Heart left ventricle (tissue), 16 donors: ENCODE measurements around the gene ALDH3A2. TPM values are rescaled to one million over a fixed set of nuclear protein-coding genes. Genes with fewer than 3 reads are reported as not detected.

Source experiments
- ATAC-seq, 4 donors: fragments of 200-7000 bp; cut with Tn5 transposase; one replicate each; pipeline ENCODE4 v1.9.1; 2020 to 2022; ENCODE audit warnings: moderate library complexity in 4 of 4, mild to moderate bottlenecking in 3 of 4, moderate number of reproducible peaks in 1 of 4
- DNase-seq, 5 donors: peaks; one replicate each; pipeline ENCODE4 v3.0.0-alpha.2; 2020
- H3K27ac ChIP-seq, 12 donors: fragments of 200-600 bp; sonication (generic) in 4 of 12; one replicate each; pipeline versions ENCODE4 v1.5.0 to v1.8.0; 2016 to 2022; ENCODE audit warnings: mild to moderate bottlenecking in 2 of 12
- H3K27me3 ChIP-seq, 9 donors: fragments of 200-600 bp; sonication (generic) in 2 of 9; one replicate each; pipeline versions ENCODE4 v1.5.1 to v1.8.0; 2016 to 2022; ENCODE audit warnings: mild to moderate bottlenecking in 3 of 9
- H3K36me3 ChIP-seq, 9 donors: fragments of 200-600 bp; sonication (generic) in 2 of 9; one replicate each; pipeline versions ENCODE4 v1.5.0 to v1.8.0; 2018 to 2022; ENCODE audit warnings: mild to moderate bottlenecking in 2 of 9
- H3K4me1 ChIP-seq, 12 donors: fragments of 200-600 bp; sonication (generic) in 4 of 12; one replicate each; pipeline versions ENCODE4 v1.5.0 to v1.8.0; 2016 to 2022; ENCODE audit warnings: mild to moderate bottlenecking in 3 of 12
- H3K4me3 ChIP-seq, 12 donors: fragments of 200-600 bp; sonication (generic) in 4 of 12; one replicate each; pipeline versions ENCODE4 v1.5.0 to v1.8.0; 2017 to 2022; ENCODE audit warnings: mild to moderate bottlenecking in 9 of 12, moderate library complexity in 4 of 12
- H3K9me3 ChIP-seq, 12 donors: fragments of 200-600 bp; sonication (generic) in 4 of 12; one replicate each; pipeline versions ENCODE4 v1.5.0 to v1.8.0; 2016 to 2022; ENCODE audit warnings: mild to moderate bottlenecking in 1 of 12
- CTCF ChIP-seq, 12 donors: fragments of 200-600 bp; sonication (generic) in 4 of 12; IDR thresholded peaks; one replicate each; pipeline versions ENCODE4 v1.5.0 to v1.8.0; 2018 to 2022; ENCODE audit warnings: antibody characterized with exemption in 12 of 12, mild to moderate bottlenecking in 5 of 12
- POLR2A ChIP-seq, 2 donors: fragments of 450-650 bp; IDR thresholded peaks; one replicate each; pipeline ENCODE4 v1.6.1; 2017; ENCODE audit warnings: antibody characterized with exemption in 2 of 2, mild to moderate bottlenecking in 2 of 2, moderate library complexity in 2 of 2
- WGBS, 4 donors: extraction: QIAGEN DNeasy Blood & Tissue Kit in 2 of 4; methylation state at CpG; one replicate each; pipeline versions ENCODE4 v1.1.5 to v1.1.7; 2013 to 2018; 5-methylcytosine and 5-hydroxymethylcytosine counted together
- intact Hi-C, 10 donors: fragments of 100-400 bp; cut with DNase I; formaldehyde crosslinking; loops; one replicate each; pipeline versions ENCODE4 v1.11.1 to v1.14.2; 2022
- polyA plus RNA-seq, 2 donors: library from polyadenylated mRNA; stranded (reverse); fragments of 200-250 nt; gene quantifications; one replicate each; pipeline ENCODE4 v1.2.3, GENCODE V29; 2013
- total RNA-seq, 9 donors: library from RNA; depleted of rRNA in 2 of 9; stranded (reverse); fragments of >200 nt in 2 of 9; fragmentation: NEBNext Ultra II Directional in 3 of 9; extraction: Animal tissue kit (Norgen Biotek cat#: 25700) in 3 of 9; gene quantifications; one replicate each; pipeline versions ENCODE4 v1.1.0 to v1.2.4, GENCODE V29; 2016 to 2023
- donor health status: ischemic (EF 13 %, LVEDD 7.1; RV severe dilation, severe dysfunction).
- donor health status: healthy with polysubstance abuse.
- donor health status: DM: no; HTN: yes; CAD: no.
- donor health status: DM: no; HTN: no; CAD: no.
- donor health status: ischemic (EF 25% LVEDD 6.9; RV normal size, moderate dysfunction).
- donor health status: ischemic (EF 25% LVEDD 5.7; RV mildly dilated, moderate dysfunction).
- donor health status: healthy.
- donor health status: DM: yes; HTN: yes; CAD: no.
- donor health status: ischemic (EF 35%, LVEDD 5.7; RV mildly dilated, moderate dysfunction).
- donor health status: nonischemic (EF 11% LVEDD 7.7; RV severe dilation, severe dysfunction).
- donor health status: DM: yes; HTN: yes; CAD: no.
- donor health status: PGD.
- donor health status: ischemic (EF 29% LVEDD 5.4; RV normal size, mild dysfunction).
- donor health status: nonischemic (EF 23%, LVEDD 6.1; RV moderate dilation, normal function).

ALDH3A2 gene
- total and polyA plus RNA-seq, 11 donors = 25.7 to 129 (median 71.8) TPM

DNA sequence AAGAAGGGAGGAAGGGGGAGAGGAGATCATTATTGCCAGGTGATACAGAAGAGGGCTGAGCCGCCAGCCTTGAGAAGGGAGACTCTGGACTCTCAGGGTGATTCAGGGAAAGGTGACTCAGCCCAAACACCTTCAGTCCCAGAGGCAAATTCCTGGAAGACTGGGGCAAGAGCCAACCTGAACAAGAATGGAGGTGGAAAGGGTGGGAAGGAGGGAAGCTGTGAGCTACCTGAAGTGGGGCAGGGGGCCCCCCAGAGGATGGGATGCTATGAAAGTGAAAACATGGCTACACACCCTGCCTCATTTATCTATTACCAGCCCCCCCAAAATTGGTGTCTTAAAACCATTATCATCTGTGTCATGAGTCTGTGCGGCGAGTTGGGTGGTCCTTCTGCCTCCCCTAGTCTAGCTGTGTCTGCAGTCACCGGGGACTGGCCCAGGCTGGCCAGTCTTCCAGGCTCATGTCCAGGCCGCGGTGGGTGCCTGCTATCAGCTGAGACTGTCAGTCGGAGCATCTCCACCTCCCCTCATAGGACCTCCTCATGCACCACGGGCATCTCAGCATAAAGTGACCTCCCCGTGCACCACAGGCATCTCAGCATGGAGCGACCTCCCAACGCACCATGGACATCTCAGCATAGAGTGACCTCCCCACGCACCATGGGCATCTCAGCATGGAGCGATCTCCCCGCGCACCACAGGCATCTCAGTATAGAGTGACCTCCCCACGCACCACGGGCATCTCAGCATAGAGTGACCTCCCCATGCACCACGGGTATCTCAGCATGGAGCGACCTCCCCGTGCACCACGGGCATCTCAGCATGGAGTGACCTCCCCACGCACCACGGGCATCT is 71.0 kb downstream of the ALDH3A2 start:
- TF ChIP-seq CTCF (IDR thresholded peaks at IDR 0.05) = no peak
- TF ChIP-seq POLR2A (IDR thresholded peaks at IDR 0.05) = no peak
- Histone ChIP-seq H3K27ac (no peak overlapping the region), H3K27me3 (no peaks in the 10 kb centered on the region), H3K9me3 (no peaks in the 10 kb centered on the region), H3K36me3 (no peaks in the 10 kb centered on the region), H3K4me1 (peaks cover 0 to 22% (median 2%) of the 10 kb centered on the region in 12 donors), H3K4me3 (no peak overlapping the region)
- WGBS, 4 donors = 89 to 94% (median 93%) methylated on average over 19 to 23 of the region's 23 CpGs
- DNase-seq (peak in 1 of 5 donors; percentile 51), ATAC-seq (no peak)
- intact Hi-C loops = loop anchor here in 1 of 10 donors (10.0 kb wide), 1 partner anchor 55 kb away; no protein-coding TSS in a partner anchor

GRCh38 chr17:19720210-19720475 is 71.6 kb downstream of the ALDH3A2 start:
- no peaks in the 10 kb centered on the region for H3K36me3 ChIP-seq
- no peaks in the 10 kb centered on the region for H3K27me3 ChIP-seq
- H3K4me3 ChIP-seq = no peak overlapping the region
- intact Hi-C loops = loop anchor here in 1 of 10 donors (10.0 kb wide), 1 partner anchor 55 kb away; no protein-coding TSS in a partner anchor
- WGBS, 4 donors = 70 to 84% (median 81%) methylated on average over 4 to 5 of the region's 5 CpGs
- H3K4me1 ChIP-seq = peaks cover 0 to 22% (median 2%) of the 10 kb centered on the region in 12 donors
- H3K27ac ChIP-seq = no peak overlapping the region
- ATAC-seq (no peak), DNase-seq (no peak)
- H3K9me3 ChIP-seq = no peaks in the 10 kb centered on the region
- TF ChIP-seq POLR2A (IDR thresholded peaks at IDR 0.05) (no peak), CTCF (IDR thresholded peaks at IDR 0.05) (no peak)

DNA sequence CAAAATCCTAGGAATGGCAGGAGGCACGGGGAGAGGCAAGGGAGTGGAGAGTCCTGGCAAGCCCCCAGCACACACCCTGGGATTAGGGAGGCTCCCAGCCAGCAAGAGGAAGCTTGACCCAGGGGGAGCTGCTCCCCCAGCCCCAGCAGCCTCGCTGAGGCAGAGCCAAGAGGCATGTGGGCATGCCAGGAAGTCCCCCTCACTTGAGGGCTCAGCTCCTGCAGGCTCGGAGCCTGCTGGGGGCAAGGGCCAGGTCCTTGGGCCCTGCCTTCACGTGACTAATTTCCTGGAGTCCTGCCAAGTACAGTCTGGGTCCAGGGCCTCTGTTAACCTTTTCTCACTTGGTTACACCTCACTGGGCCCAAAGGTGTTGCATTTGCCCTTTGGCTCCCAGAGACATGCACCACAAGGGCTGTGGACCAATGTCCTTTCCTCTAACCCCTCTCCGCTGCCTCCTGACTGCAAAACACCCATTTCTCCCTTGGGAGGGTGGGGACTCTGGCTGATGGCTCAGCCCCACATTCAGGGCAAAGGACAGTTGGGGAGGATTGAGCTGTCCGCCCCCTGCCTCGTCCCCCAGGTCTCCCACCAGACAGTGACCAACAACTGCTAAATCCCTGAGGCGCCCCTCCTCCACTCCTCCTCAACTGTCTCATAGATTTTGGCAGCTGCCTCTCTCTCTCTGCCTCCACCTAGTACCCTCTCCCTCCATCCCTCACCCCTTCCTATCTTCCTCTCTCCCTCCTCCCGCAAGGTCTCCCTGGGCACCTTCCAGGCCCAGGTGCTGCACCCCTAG is 72.3 kb downstream of the ALDH3A2 start:
- Histone ChIP-seq H3K27ac (no peak overlapping the region), H3K9me3 (no peaks in the 10 kb centered on the region), H3K4me3 (no peak overlapping the region), H3K36me3 (no peaks in the 10 kb centered on the region), H3K27me3 (no peaks in the 10 kb centered on the region), H3K4me1 (peaks cover 0 to 28% (median 2%) of the 10 kb centered on the region in 12 donors)
- no peak for TF ChIP-seq CTCF (IDR thresholded peaks at IDR 0.05)
- no peak for TF ChIP-seq POLR2A (IDR thresholded peaks at IDR 0.05)
- 52 to 60% (median 54%) methylated on average over 8 to 9 of the region's 9 CpGs for WGBS, 4 donors
- DNase-seq = peak in 1 of 5 donors; percentile 56
- intact Hi-C loops = loop anchor here in 1 of 10 donors (10.0 kb wide), 1 partner anchor 56 kb away; no protein-coding TSS in a partner anchor
- no peak for ATAC-seq

DNA sequence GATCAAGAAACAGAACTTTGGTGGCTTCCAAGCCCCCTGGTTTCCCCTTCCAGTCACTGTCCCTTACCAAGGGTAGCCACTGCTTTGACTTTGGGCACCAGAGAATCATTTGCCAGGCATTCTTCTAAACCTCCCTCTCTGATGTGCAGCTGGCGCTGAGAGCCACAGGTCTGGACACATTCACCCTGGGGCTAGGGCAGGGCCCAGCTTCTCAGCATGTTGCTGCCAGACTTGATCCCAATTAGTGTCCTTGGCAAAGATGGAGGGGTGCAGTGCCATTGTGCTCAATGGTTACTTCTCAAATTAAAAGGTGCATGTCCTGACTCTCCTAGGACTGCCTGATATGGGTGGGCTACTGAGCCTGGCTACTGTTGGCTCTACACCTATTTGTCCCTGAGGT is 75.4 kb downstream of the ALDH3A2 start:
- peaks cover 0 to 49% (median 27%) of the 10 kb centered on the region in 12 donors for H3K4me1 ChIP-seq
- peak overlapping the region in 3 of 12 donors; percentile 39 to 86 (median 58) for H3K27ac ChIP-seq
- 89 to 100% (median 97%) methylated on average over 1 of the region's 1 CpG for WGBS, 4 donors
- H3K9me3 ChIP-seq = no peaks in the 10 kb centered on the region
- no peak for ATAC-seq
- intact Hi-C loops = loop anchor here in 1 of 10 donors (10.0 kb wide), 1 partner anchor 59 kb away; no protein-coding TSS in a partner anchor
- no peaks in the 10 kb centered on the region for H3K27me3 ChIP-seq
- peak overlapping the region in 1 of 12 donors; percentile 54 for H3K4me3 ChIP-seq
- no peak for DNase-seq
- H3K36me3 ChIP-seq = no peaks in the 10 kb centered on the region
- TF ChIP-seq POLR2A (IDR thresholded peaks at IDR 0.05) (no peak), CTCF (IDR thresholded peaks at IDR 0.05) (no peak)
